Bone marrow (tissue), 2 donors: ENCODE measurements around the gene SDK1.

ENCODE experiments used
- DNase-seq, 2 donors: peaks; one replicate each; lab custom pipeline; 2025; lab: John Stamatoyannopoulos, UW

SDK1 gene

GRCh38 chr7:4017081-4017480 lies 716.0 kb downstream of the SDK1 start:
- no peak for DNase-seq

GRCh38 chr7:4017785-4018184 lies 716.7 kb downstream of the SDK1 start:
- no peak for DNase-seq

DNA sequence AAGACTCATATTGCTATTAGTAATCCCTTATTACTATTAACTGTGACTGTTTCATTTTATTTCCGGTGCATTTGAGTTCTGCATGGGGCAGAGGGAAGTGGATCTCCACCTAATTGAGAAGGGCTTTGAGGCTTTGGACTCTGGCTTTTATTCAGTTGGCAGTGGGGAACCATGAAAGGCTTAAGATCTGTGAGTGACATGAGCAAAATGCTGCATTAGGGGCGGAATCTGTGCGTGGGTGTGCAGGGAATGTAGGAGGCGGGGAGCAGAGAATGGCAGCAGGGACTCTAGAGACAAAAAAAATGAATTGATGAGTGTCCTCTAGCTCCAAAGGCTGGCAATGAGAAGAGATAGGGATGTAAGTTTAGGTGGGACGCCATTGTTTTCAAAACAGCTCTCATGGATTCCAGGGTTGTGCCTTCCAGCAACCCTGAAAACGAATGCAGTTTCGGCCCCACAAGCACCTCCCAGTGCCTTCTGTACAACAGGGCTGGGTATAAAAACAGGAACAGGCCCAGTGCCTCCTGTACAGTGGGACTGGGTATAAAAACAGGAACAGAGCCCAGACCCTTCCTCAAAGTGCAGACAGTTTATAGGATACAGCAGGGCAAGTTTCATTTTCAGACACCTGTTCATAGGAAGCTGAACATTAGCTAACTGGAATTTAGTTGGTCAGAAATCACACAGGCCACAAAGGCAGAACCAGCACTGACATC lies 717.7 kb downstream of the SDK1 start:
- DNase-seq = no peak

DNA sequence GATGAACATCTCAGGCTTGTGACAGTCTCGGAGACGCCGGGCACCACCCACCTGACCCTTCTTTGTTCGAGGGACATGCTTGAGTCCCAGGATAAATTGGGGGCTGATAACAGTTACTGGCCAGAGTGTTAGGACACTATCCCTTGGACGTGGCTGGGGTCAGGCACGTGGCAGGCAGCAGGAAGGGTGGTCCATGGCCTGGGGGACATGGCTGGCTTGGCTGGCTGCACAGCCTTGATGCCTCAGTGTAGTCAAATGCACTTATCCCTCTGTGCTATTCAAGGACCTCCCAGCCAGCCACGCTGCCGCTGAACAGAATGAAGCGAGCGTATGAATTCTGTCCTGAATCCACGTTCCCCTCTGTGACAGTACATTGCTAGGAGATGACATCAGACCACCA lies 719.0 kb downstream of the SDK1 start:
- DNase-seq = no peak

- no peak for DNase-seq
These were observed 720.4 kb downstream of the SDK1 start for GRCh38 chr7:4021413-4021812.

DNA sequence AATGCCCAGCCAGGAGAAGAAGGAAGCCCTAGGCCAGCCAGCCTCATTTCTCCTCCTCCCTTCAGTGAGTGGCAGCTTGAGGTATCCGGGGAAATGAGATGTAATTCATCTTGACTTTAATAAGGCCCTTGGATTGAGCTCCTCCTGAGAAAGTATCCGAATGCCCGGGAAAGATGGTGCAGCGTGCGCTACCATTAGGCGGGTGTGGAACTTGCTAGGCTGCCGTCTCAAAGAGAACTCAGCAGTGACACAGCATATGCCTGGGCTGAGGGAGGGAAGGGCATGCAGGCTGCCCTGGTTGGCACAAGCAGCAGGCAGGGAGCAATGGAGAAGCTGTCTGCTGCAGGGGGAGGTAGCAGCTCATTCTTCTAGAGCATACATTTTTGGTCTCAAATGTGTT lies 721.2 kb downstream of the SDK1 start:
- no peak for DNase-seq

DNA sequence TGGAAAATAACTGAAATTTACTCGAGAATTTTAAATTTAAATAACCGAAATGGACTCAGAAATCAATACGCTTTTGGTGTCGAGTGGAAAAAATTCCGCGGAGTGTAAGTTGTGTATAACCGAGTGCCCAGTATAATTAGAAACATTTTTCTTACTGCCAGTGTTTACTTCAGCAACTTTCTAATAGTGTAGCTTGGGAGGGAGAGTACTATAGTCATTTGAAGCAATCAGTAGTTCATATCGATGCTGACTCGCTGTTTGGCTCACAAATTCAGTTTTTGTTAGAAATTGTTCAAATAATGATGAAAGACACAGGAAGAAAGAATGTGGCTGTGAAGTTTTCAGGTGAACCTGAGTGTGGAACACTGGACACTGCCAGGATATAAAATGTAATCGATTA lies 722.5 kb downstream of the SDK1 start:
- DNase-seq = no peak

DNA sequence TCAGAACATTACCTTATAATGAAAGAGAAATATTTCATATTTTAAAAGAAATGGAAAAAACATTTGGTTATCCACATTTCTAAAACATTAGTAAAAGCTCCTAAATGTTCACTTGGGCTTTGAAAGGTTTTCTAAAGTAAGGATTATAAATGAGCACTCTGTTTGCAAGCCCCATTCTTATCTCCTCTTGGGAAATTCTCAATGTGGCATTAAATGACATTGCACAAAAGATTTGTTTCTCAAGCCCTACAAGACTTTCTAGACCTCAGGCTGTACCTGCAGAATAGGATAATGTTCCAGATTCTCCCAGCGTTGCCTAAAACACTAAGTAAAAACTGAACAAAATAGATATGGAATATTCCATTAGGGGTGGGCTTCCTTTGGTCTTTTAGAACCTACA lies 723.1 kb downstream of the SDK1 start:
- DNase-seq = no peak

DNA sequence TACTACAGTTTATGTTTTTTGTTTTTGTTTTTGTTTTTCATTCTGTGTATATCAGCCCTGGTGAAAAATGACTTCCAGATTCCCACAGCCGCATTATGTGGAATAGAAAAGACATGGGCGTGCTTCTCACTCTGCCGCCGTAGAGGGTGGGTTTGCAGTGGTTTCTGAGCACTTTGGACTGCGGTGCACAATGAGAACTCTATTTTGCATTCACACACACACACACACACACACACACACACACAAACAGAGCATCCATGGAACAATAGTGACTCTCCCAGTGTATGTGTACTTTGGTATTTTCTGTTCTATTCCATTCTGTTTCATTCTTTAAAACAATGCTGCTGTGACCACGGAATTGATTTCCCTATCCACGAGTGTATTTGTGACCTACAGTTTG lies 723.8 kb downstream of the SDK1 start:
- no peak for DNase-seq

- no peak for DNase-seq
These were observed 724.2 kb downstream of the SDK1 start for GRCh38 chr7:4025210-4025609.

DNA sequence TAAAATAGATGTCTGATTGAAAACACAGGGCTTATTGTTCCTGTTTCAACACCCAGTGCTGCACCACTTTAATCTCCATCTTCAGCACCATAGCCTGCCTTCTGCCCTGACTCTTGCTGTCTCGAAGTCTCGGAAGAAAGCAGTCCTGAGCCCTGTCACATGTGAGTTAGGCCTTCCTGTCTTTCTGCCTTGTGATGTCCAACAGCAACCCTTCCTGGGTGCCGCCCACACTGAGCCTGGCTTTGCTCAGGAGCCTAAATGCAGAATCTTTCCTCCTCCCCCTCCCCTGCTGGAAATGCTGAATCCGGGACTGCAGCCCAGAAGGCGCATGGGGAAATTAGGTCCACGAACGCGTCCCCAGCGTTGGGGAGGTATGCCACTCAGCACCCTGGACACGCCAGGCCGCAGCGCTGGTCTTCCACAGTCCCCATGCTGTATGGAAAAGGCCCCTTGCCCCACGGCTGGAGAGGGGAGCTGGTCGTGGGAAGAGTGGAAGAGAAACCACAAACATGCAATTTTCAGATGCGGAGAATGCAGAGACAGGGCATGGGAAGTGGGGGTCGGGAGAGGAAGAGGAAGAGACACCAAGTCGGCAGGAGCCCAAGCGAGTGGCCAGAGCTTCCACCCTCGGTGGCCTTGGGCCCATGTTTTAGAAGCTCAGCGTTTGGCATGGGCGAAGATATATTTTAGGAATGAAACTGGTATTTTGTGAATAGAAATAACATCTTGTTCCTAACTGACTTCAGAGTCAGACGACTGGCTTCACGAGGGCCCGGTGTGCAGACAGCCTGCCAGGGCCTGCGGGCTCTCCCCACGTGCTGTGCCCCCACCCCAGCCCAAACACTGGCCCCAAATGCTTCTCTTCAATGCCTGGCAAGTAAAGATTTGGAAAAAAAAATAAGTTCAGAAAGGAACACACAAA lies 724.9 kb downstream of the SDK1 start:
- DNase-seq = no peak

DNA sequence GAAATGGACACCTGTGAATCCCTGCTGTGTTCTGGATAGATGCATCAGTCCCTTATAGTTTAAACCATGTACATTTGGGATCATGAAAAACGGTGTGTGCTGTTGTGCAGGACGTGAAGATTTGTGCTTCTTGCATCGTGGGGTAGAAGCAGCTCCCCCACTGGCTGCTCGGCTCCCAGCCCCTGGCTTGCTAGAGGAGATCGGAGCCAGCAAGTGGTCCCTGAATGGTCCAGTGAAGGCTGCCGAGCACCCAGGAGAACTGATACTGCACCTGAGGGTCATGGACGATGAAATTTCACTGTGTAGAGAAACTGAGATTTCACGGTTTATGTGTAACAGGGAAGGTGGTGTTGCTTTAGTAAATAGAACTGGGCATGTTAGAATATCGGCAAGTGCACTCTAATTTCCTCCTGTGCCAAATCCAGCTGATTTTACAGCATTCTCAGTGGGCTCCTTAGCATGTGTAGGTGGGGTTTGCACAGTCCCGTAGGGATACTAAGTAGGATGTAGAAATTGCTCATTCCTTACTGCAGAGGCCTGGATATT lies 726.0 kb downstream of the SDK1 start:
- no peak for DNase-seq

GRCh38 chr7:4028221-4028620 lies 727.2 kb downstream of the SDK1 start:
- DNase-seq = no peak

- no peak for DNase-seq
These were observed 728.9 kb downstream of the SDK1 start for GRCh38 chr7:4029941-4030340.

GRCh38 chr7:4030346-4030950 lies 729.4 kb downstream of the SDK1 start:
- no peak for DNase-seq

DNA sequence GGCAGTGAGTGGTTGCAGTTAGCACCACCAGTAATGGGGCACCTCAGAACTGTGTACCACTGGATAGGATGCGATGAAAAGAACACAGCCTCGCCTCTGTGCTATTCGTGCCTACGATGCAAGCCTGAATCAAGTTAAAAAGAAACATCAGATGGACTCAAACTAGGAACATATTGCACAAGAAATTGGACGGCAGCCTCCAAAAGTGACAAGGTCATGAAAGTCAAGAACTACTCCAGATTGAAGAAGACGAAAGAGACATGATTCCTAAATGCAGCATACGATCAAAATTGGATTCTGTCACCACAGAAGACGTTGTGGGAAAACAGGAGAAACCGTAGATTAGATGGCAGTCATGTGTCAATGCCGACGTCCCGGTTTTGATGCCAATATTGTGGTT lies 732.9 kb downstream of the SDK1 start:
- DNase-seq = no peak

DNA sequence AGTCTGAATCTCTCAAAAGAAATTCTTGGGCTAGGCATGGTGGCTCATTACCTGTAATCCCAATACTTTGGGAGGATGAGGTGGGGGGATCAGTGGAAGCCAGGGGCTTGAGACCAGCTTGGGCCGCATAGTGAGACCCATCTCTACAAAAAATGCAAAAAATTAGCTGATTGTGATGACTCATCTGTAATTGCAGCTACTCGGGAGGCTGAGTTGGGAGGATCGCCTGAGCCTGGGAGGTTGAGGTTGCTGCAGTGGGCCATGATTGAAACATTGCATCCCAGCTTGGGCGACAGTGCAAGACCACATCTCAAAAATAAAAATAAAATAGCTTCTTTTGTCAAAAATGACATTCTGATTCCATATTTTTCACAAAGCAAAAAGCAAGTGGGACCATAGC lies 736.3 kb downstream of the SDK1 start:
- no peak for DNase-seq

- no peak for DNase-seq
These were observed 736.8 kb downstream of the SDK1 start for GRCh38 chr7:4037877-4038276.

GRCh38 chr7:4040109-4040928 lies 739.3 kb downstream of the SDK1 start:
- no peak for DNase-seq

- no peak for DNase-seq
These were observed 741.5 kb downstream of the SDK1 start for GRCh38 chr7:4042402-4043045.

DNA sequence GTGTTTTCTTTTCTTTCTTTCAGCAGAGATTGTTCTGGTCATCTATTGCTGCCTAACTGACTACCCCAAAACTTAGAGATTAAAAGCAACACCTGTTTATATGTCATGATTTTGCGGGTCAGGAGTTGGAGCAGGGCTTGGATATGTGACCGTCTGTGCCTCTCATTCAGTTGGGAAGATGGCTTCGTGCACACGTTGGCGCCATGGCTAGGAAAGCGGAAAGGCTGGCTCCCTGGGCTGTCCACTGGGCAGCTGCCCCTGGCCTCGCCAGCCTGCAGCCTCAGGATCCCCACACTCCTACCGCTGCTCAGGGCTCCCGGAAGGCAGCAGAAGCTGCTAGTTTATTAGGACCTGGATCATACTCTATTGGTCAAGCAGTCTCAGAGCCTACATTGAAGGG lies 742.9 kb downstream of the SDK1 start:
- DNase-seq = no peak
